ENCODE results near the gene MYO9B. TPM values are rescaled to one million over a fixed set of nuclear protein-coding genes. Genes with fewer than 3 reads are reported as not detected.

MYO9B gene
- total and polyA plus RNA-seq, 12 donors, result 19.9 to 55.2 (median 27.9) TPM

GRCh38 chr19:17070421-17070820, 5.2 kb upstream of the MYO9B start:
- 81 to 92% methylated on average over 12 of the region's 12 CpGs for WGBS, 2 donors
- intact Hi-C loops (cut with DNase I), result loop anchor here in 1 of 10 donors (10.0 kb wide), 2 partner anchors 154 to 1224 kb away; partner anchors contain the start of gene OCEL1

GRCh38 chr19:17070912-17071311, 4.7 kb upstream of the MYO9B start:
- no peaks in the 10 kb centered on the region for H3K9me3 ChIP-seq
- no peak overlapping the region for H3K4me3 ChIP-seq
- DNase-seq, result no peak
- H3K36me3 ChIP-seq, result peaks cover 0 to 36% (median 0%) of the 10 kb centered on the region in 9 donors
- no peak for ATAC-seq
- peak overlapping the region in 6 of 10 donors; percentile 5 to 53 (median 40) for H3K27ac ChIP-seq
- WGBS, 2 donors, result 63 to 72% methylated on average over 7 of the region's 7 CpGs
- H3K27me3 ChIP-seq, result no peaks in the 10 kb centered on the region
- TF ChIP-seq CTCF (IDR thresholded peaks at IDR 0.05), result no peak
- H3K4me1 ChIP-seq, result peaks cover 4 to 37% (median 26%) of the 10 kb centered on the region in 9 donors
- intact Hi-C loops (cut with DNase I), result loop anchor here in 1 of 10 donors (10.0 kb wide), 2 partner anchors 154 to 1224 kb away; partner anchors contain the start of gene OCEL1

More at GRCh38 chr19:17070421-17070820, 5.2 kb upstream of the MYO9B start:
- Histone ChIP-seq H3K9me3 (no peaks in the 10 kb centered on the region), H3K4me3 (no peak overlapping the region), H3K27me3 (no peaks in the 10 kb centered on the region), H3K4me1 (peaks cover 4 to 37% (median 26%) of the 10 kb centered on the region in 9 donors), H3K36me3 (peaks cover 0 to 36% (median 0%) of the 10 kb centered on the region in 9 donors), H3K27ac (peak overlapping the region in 6 of 10 donors; percentile 5 to 53 (median 40))
- ATAC-seq (no peak), DNase-seq (no peak)
- no peak for TF ChIP-seq CTCF (IDR thresholded peaks at IDR 0.05)

- no peaks in the 10 kb centered on the region for H3K27me3 ChIP-seq
- no peaks in the 10 kb centered on the region for H3K9me3 ChIP-seq
- peak overlapping the region in 9 of 10 donors; percentile 61 to 88 (median 78) for H3K4me3 ChIP-seq
- H3K4me1 ChIP-seq, result peaks cover 4 to 61% (median 36%) of the 10 kb centered on the region in 9 donors
- DNase-seq (no peak), ATAC-seq (no peak)
- intact Hi-C loops (cut with DNase I), result loop anchor here in 1 of 10 donors (10.0 kb wide), 2 partner anchors 151 to 1221 kb away; partner anchors contain the start of gene OCEL1
- TF ChIP-seq CTCF (IDR thresholded peaks at IDR 0.05), result no peak
- 54 to 60% methylated on average over 18 of the region's 18 CpGs for WGBS, 2 donors
- peaks cover 0 to 25% (median 0%) of the 10 kb centered on the region in 9 donors for H3K36me3 ChIP-seq
- peak overlapping the region in 7 of 10 donors; percentile 75 to 91 (median 79) for H3K27ac ChIP-seq
These were observed 1.5 kb upstream of the MYO9B start for GRCh38 chr19:17073869-17074633.

GRCh38 chr19:17074634-17075034, 943 bp upstream of the MYO9B start:
- intact Hi-C loops (cut with DNase I), result loop anchor here in 6 of 10 donors (1.0 to 10.0 kb wide), 6 partner anchors 53 to 1220 kb away; partner anchors contain the start of gene OCEL1 (in 3 of the 6)
- no peak for ATAC-seq

More at GRCh38 chr19:17074634-17075034, 943 bp upstream of the MYO9B start:
- WGBS, 2 donors, result 16 to 17% methylated on average over 11 of the region's 11 CpGs
- no peak for TF ChIP-seq CTCF (IDR thresholded peaks at IDR 0.05)
- Histone ChIP-seq H3K4me1 (peaks cover 4 to 67% (median 41%) of the 10 kb centered on the region in 9 donors), H3K9me3 (no peaks in the 10 kb centered on the region), H3K27me3 (no peaks in the 10 kb centered on the region), H3K27ac (peak overlapping the region; percentile 3 to 91 (median 78)), H3K4me3 (peak overlapping the region; percentile 61 to 88 (median 75)), H3K36me3 (peaks cover 0 to 25% (median 0%) of the 10 kb centered on the region in 9 donors)
- DNase-seq, result no peak
